GM19035 (cell line): Measurements from ENCODE around the gene SLX1A.
A peak's percentile ranks its signal among the peaks of the same experiment; 100 is the strongest.
"Not testable (repeated sequence)": the region's sequence is repeated elsewhere in the genome, so short reads cannot be mapped to it uniquely, and the experiment has no call there.

Source experiments
- ATAC-seq: cut with Tn5 transposase; IDR thresholded peaks from one replicate; pipeline ENCODE4 v1.9.1; 2021; ENCODE audit not compliant: unreplicated experiment

The SLX1A gene

GRCh38 chr16:30193615-30194014 lies at the start of gene SLX1A, which contains the start of gene BOLA2B:
Gene SLX1A (plus strand): TSS chr16:30193875. CDS start chr16:30194085, 210 bp downstream.
Gene BOLA2B (minus strand): TSS chr16:30193666. CDS start chr16:30193595, 71 bp downstream.
- peak; percentile 90 for ATAC-seq

- ATAC-seq, result no peak
These were observed 49.7 kb upstream of the SLX1A start for GRCh38 chr16:30144017-30144416.

GRCh38 chr16:30144917-30145316 lies 48.8 kb upstream of the SLX1A start:
- ATAC-seq, result no peak

GRCh38 chr16:30145657-30146056 lies 48.0 kb upstream of the SLX1A start:
- ATAC-seq, result no peak

- no peak for ATAC-seq
These were observed 45.7 kb upstream of the SLX1A start for GRCh38 chr16:30147843-30148510.

GRCh38 chr16:30149250-30149930 lies 44.3 kb upstream of the SLX1A start:
- ATAC-seq, result no peak

- ATAC-seq, result no peak
These were observed 42.6 kb upstream of the SLX1A start for GRCh38 chr16:30151091-30151490.

GRCh38 chr16:30152517-30152916 lies 41.2 kb upstream of the SLX1A start:
- no peak for ATAC-seq

GRCh38 chr16:30155188-30155587 lies 38.5 kb upstream of the SLX1A start:
- ATAC-seq, result no peak

GRCh38 chr16:30157214-30157613 lies 36.5 kb upstream of the SLX1A start:
- no peak for ATAC-seq

- no peak for ATAC-seq
These were observed 30.1 kb upstream of the SLX1A start for GRCh38 chr16:30163538-30163937.

GRCh38 chr16:30166202-30166902 lies 27.3 kb upstream of the SLX1A start:
- ATAC-seq, result no peak

- ATAC-seq, result not testable (repeated sequence)
These were observed 24.9 kb upstream of the SLX1A start for GRCh38 chr16:30168746-30169145.

GRCh38 chr16:30169416-30169815 lies 24.3 kb upstream of the SLX1A start:
- not testable (repeated sequence) for ATAC-seq

GRCh38 chr16:30170145-30170544 lies 23.5 kb upstream of the SLX1A start:
- ATAC-seq, result not testable (repeated sequence)

GRCh38 chr16:30173054-30173453 lies 20.6 kb upstream of the SLX1A start:
- ATAC-seq, result no peak

- not testable (repeated sequence) for ATAC-seq
These were observed 16.8 kb upstream of the SLX1A start for GRCh38 chr16:30176876-30177275.

GRCh38 chr16:30179195-30179594 lies 14.5 kb upstream of the SLX1A start:
- ATAC-seq, result no peak

GRCh38 chr16:30179931-30180330 lies 13.7 kb upstream of the SLX1A start:
- no peak for ATAC-seq

- ATAC-seq, result no peak
These were observed 12.9 kb upstream of the SLX1A start for GRCh38 chr16:30180741-30181140.

GRCh38 chr16:30183233-30184095 lies 10.2 kb upstream of the SLX1A start, which contains the start of gene CORO1A:
Gene CORO1A (plus strand): TSS chr16:30183602. CDS start chr16:30185210, 1,608 bp downstream.
- peak; percentile 47 for ATAC-seq
